A673 (cell line): ENCODE results near the gene THOC6. TPM values are rescaled to one million over a fixed set of nuclear protein-coding genes. Genes with fewer than 3 reads are reported as not detected.

Experiments
- BruUV-seq: library from RNA; stranded (reverse); fragments of 400-500 nt; replicated peaks from 2 replicates; lab custom pipeline; 2021; lab: Mats Ljungman, UMichigan
- CTCF ChIA-PET: fragments of 300-600 bp; sonication (Branson Sonifier 250); formaldehyde crosslinking; loops from one replicate; lab custom pipeline; 2022; ENCODE audit warnings: antibody characterized with exemption; lab: Charles Lee
- POLR2A ChIA-PET: fragments of 300-600 bp; sonication (Branson Sonifier 250); formaldehyde crosslinking; loops from one replicate; lab custom pipeline; 2022; ENCODE audit warnings: antibody characterized with exemption; ENCODE audit not compliant: low non-redundant PET; lab: Charles Lee
- DNase-seq: peaks from one replicate; pipeline ENCODE4 v3.0.0-alpha.2; 2015; ENCODE audit warnings: low spot score
- H3K27ac ChIP-seq: fragments of 200-600 bp; sonication (generic); 2 replicates; pipeline ENCODE4 v1.5.1; 2016; ENCODE audit warnings: mixed run types, low read depth, mild to moderate bottlenecking, mixed read lengths, antibody characterized with exemption, low read length; ENCODE audit not compliant: poor library complexity, severe bottlenecking
- H3K27me3 ChIP-seq: fragments of 200-600 bp; sonication (generic); replicated peaks from 2 replicates; pipeline ENCODE4 v1.6.1; 2017; ENCODE audit warnings: mixed run types, low read depth, mild to moderate bottlenecking, mixed read lengths, antibody characterized with exemption, low read length; ENCODE audit not compliant: insufficient read depth, poor library complexity
- H3K36me3 ChIP-seq: fragments of 200-600 bp; sonication (generic); 2 replicates; pipeline ENCODE4 v1.6.1; 2016; ENCODE audit warnings: mixed run types, mild to moderate bottlenecking, mixed read lengths, antibody characterized with exemption, low read length; ENCODE audit not compliant: insufficient read depth, poor library complexity, severe bottlenecking
- H3K4me1 ChIP-seq: fragments of 200-600 bp; sonication (generic); 2 replicates; pipeline ENCODE4 v1.6.1; 2017; ENCODE audit warnings: mixed run types, mild to moderate bottlenecking, mixed read lengths, antibody characterized with exemption, low read length; ENCODE audit not compliant: insufficient read depth, poor library complexity, severe bottlenecking
- H3K4me3 ChIP-seq: fragments of 200-600 bp; sonication (generic); 2 replicates; pipeline ENCODE4 v1.5.1; 2016; ENCODE audit warnings: low read depth, mixed run types, mild to moderate bottlenecking, mixed read lengths, low read length; ENCODE audit not compliant: poor library complexity, severe bottlenecking
- H3K9me3 ChIP-seq: fragments of 200-600 bp; sonication (generic); 2 replicates; pipeline ENCODE4 v1.6.1; 2016; ENCODE audit warnings: mixed run types, low read depth, mild to moderate bottlenecking, mixed read lengths, antibody characterized with exemption, low read length; ENCODE audit not compliant: poor library complexity, severe bottlenecking
- CTCF ChIP-seq: fragments of 300-800, 200-600 bp; sonication (generic); conservative IDR thresholded peaks from 2 replicates; pipeline ENCODE4 v1.5.1; 2017; ENCODE audit warnings: low read depth, mild to moderate bottlenecking, antibody characterized with exemption, low read length, moderate library complexity, mixed read lengths
- EZH2 ChIP-seq: fragments of 200-600 bp; sonication (generic); IDR thresholded peaks from 2 replicates; pipeline ENCODE4 v1.6.1; 2017; ENCODE audit warnings: borderline replicate concordance, low read depth, mild to moderate bottlenecking, mixed read lengths, antibody characterized with exemption, low read length; ENCODE audit not compliant: poor library complexity, severe bottlenecking
- intact Hi-C: fragments of 100-400 bp; cut with micrococcal nuclease; formaldehyde crosslinking; loops from one replicate; pipeline ENCODE4 v1.10.0; 2022; ENCODE audit not compliant: unreplicated experiment
- total RNA-seq: library from RNA; stranded (reverse); gene quantifications from 2 replicates; pipeline ENCODE4 v1.2.3, GENCODE V29; 2021

THOC6 gene
- total RNA-seq, 1 experiment from 2014 or later, result 59.3 TPM

GRCh38 chr16:3063625-3064386 is 40.0 kb downstream of the THOC6 start:
- CTCF ChIA-PET, result no interaction called here
- Histone ChIP-seq H3K4me3 (no peak overlapping the region), H3K9me3 (no peaks in the 10 kb centered on the region), H3K36me3 (no peaks in the 10 kb centered on the region), H3K4me1 (no peaks in the 10 kb centered on the region), H3K27ac (no peak overlapping the region), H3K27me3 (no peaks in the 10 kb centered on the region)
- POLR2A ChIA-PET, result interaction anchor here (0.6 kb wide), 1 partner anchor 67 kb away, joined by 4 read pairs; no protein-coding TSS in a partner anchor
- TF ChIP-seq CTCF, result no peak
- intact Hi-C loops, result loop anchor here (5.0 kb wide), 1 partner anchor 63 kb away; no protein-coding TSS in a partner anchor
- no TSS peak for BruUV-seq
- DNase-seq, result no peak

GRCh38 chr16:3065069-3065741 is 41.4 kb downstream of the THOC6 start, which contains the start of gene IL32:
TSS of gene IL32 (plus strand) at chr16:3065640. CDS start at chr16:3065812, 172 bp downstream.
- intact Hi-C loops, result no loop called here
- H3K4me1 ChIP-seq, result no peaks in the 10 kb centered on the region
- no peaks in the 10 kb centered on the region for H3K9me3 ChIP-seq
- no peak within 1 kb of the TSS for H3K27ac ChIP-seq
- ChIA-PET POLR2A (no interaction called here), CTCF (no interaction called here)
- H3K36me3 ChIP-seq, result no peaks in the 10 kb centered on the region
- H3K4me3 ChIP-seq, result no peak within 1 kb of the TSS
- no TSS peak for BruUV-seq
- no peaks in the 10 kb centered on the region for H3K27me3 ChIP-seq
- TF ChIP-seq EZH2, result no peak
- no peak for TF ChIP-seq CTCF
- no peak for DNase-seq

GRCh38 chr16:3065742-3066439 is 42.1 kb downstream of the THOC6 start:
- no peaks in the 10 kb centered on the region for H3K36me3 ChIP-seq
- intact Hi-C loops, result no loop called here
- H3K4me1 ChIP-seq, result no peaks in the 10 kb centered on the region
- H3K27ac ChIP-seq, result no peak overlapping the region
- DNase-seq, result no peak
- no peak for TF ChIP-seq EZH2
- no peak for TF ChIP-seq CTCF
- H3K9me3 ChIP-seq, result no peaks in the 10 kb centered on the region
- H3K4me3 ChIP-seq, result no peak overlapping the region
- ChIA-PET POLR2A (no interaction called here), CTCF (interaction anchor here (0.6 kb wide), 1 partner anchor 958 kb away, joined by 3 read pairs; no protein-coding TSS in a partner anchor)
- BruUV-seq, result no TSS peak
- H3K27me3 ChIP-seq, result no peaks in the 10 kb centered on the region
